ENCODE data around the gene ATR.
"Not testable (repeated sequence)": the region's sequence is repeated elsewhere in the genome, so short reads cannot be mapped to it uniquely, and the experiment has no call there.

The ATR gene

DNA sequence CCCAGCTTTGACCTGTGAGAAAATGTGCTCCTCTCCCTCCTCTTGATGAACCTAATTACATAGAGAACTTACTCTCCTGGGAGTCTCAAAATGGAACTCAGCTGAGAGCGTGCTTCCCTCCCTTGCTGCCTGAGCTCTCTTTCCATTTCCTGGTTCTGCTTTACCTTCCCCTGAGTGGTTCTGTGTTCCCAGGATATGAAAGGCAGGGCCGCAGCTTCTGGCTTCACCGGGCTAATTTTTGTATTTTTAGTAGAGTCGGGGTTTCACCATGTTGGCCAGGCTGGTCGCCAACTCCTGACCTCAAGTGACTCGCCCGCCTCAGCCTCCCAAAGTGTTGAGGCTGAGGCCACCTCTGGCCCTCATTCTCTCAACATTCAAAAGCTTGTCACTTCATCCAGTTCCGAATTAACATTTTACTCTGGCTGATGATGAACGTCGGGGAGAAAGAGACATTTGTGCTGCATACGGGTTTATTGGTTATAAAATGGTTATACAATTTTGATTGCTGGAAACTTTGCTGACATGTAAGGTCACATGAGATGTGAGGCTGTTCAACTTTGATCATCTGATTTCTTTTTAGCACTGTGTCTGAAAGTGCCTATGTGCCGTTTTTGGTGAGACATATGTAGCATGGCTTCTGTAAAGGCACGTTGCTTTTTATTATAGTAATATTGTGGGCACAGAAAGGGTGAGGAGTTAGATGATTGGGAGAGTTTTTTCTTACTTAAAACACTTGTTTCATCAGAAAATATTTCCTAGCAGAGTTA lies 24.3 kb upstream of the ATR start:
- Mint-ChIP-seq H3K36me3 (ENCODE audit: low read depth) (no peaks in the 10 kb centered on the region), H3K27me3 (no peaks in the 10 kb centered on the region), H3K9me3 (no peaks in the 10 kb centered on the region), H3K27ac (no peak overlapping the region), H3K4me1 (ENCODE audit: low read depth) (peaks cover 1% of the 10 kb centered on the region), H3K4me3 (no peak overlapping the region)
- DNase-seq: no peak

DNA sequence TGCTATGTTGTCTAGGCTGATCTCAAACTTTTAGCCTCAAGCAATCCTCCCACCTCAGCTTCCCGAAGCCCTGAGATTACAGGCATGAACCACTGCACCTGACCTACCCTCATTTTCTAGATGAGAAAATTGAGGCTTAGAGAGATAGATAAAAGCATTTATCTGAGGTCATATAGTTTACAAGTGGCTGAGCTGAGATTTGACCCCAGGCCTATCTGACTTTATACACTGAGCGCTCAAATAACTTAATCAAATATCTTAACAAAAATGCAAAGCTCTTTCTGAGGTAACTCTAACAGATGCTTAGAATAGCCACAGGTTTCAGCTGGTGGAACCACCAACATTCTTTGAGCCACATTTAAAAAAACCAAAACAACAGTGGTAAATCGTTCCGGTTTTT lies 23.2 kb upstream of the ATR start:
- Mint-ChIP-seq H3K4me1 (ENCODE audit: low read depth) (peaks cover 10% of the 10 kb centered on the region), H3K4me3 (no peak overlapping the region), H3K9me3 (no peaks in the 10 kb centered on the region), H3K27ac (no peak overlapping the region), H3K36me3 (ENCODE audit: low read depth) (no peaks in the 10 kb centered on the region), H3K27me3 (no peaks in the 10 kb centered on the region)
- DNase-seq: no peak

DNA sequence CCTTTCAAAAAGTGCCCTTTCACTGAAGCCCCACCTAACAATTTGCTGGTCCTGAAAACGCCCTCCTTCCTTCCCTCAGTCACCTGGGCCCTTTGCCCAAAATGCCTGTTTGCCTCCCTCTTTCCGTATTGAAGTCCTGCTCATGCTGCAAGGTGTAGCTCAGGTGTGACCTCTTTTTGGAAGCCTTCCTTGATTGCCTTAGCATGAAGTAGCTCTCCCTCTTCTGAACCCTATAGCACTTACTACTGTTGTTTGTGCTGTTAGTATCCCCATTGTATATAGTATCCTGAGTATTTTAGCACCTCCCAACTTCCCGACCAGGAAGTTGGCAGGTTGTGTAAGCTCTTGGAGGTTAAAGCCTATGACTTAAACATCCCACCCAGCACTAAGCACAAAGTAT lies 19.4 kb upstream of the ATR start:
- peaks cover 19% of the 10 kb centered on the region for H3K4me1 Mint-ChIP-seq (ENCODE audit: low read depth)
- no peak overlapping the region for H3K4me3 Mint-ChIP-seq
- no peaks in the 10 kb centered on the region for H3K27me3 Mint-ChIP-seq
- peaks cover 5% of the 10 kb centered on the region for H3K36me3 Mint-ChIP-seq (ENCODE audit: low read depth)
- DNase-seq: no peak
- no peaks in the 10 kb centered on the region for H3K9me3 Mint-ChIP-seq
- no peak overlapping the region for H3K27ac Mint-ChIP-seq

DNA sequence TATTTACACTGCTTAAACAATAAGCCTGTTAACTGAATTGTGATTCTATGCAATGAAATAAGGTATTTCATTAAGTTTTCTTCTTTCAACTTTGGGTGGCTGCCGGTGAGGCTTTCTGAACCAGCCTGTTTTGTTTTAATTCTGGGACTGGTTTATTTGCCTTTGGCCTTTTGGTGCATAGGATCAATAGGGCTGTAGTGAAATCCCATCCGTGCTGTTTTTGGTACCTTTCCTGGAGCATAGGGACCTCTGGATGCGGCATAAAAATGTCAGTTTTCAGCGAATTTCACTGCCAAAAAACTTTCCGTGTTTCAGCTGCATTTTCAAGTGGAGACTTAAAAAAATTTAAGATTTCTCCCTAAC lies 18.2 kb upstream of the ATR start:
- DNase-seq: no peak
- Mint-ChIP-seq H3K4me1 (ENCODE audit: low read depth) (peaks cover 19% of the 10 kb centered on the region), H3K36me3 (ENCODE audit: low read depth) (peaks cover 5% of the 10 kb centered on the region), H3K4me3 (peak overlapping the region; percentile 86), H3K27ac (peak overlapping the region; percentile 93), H3K27me3 (no peaks in the 10 kb centered on the region), H3K9me3 (no peaks in the 10 kb centered on the region)

DNA sequence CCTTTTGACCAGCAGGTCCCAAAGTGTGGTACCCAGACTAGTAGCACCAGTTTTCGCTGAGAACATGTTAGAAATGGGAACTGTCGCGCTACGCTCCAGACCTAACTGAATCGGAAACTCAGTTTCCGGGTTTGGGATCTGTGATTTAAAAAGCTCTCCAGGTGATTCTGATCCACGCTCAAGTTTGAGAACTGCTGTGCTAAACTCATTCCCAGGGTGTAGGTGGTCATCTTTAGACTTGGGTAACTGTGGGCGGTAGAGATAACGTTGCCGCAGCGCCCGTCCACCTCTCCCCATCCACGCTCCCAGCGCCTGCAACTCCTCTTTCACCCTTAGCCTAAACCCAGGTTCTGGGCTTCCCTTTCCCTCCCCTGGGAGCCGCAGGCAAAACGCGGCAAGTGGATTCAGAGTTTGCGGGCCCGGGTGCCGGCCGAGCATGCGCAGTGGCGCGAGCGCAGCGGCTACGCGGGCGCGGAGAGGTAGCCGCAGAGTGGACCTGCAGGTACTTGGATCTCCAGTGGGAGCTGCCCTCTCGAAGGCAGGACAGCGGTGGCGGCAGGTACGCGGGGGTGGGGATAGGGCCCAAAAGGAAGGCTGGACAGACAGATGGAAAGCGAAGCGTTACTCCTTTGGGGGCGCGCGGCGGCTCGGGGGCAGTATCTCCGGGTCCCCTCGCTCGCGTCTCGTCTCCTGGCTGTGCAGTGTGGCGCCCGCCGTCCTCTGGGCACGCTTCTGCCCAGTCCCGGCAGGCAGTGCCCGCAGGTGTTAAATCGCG lies 17.6 kb upstream of the ATR start, which contains the start of gene PLS1:
TSS of gene PLS1 (plus strand) at position 443 of the 775 bp plus-strand sequence. CDS start 67,845 bp downstream, outside the sequence.
- Mint-ChIP-seq H3K4me1 (ENCODE audit: low read depth) (peaks cover 19% of the 10 kb centered on the region), H3K4me3 (peak within 1 kb of the TSS; percentile 86), H3K27me3 (no peaks in the 10 kb centered on the region), H3K27ac (peak within 1 kb of the TSS; percentile 93), H3K36me3 (ENCODE audit: low read depth) (peaks cover 5% of the 10 kb centered on the region), H3K9me3 (no peaks in the 10 kb centered on the region)
- peak; percentile 97 for DNase-seq

DNA sequence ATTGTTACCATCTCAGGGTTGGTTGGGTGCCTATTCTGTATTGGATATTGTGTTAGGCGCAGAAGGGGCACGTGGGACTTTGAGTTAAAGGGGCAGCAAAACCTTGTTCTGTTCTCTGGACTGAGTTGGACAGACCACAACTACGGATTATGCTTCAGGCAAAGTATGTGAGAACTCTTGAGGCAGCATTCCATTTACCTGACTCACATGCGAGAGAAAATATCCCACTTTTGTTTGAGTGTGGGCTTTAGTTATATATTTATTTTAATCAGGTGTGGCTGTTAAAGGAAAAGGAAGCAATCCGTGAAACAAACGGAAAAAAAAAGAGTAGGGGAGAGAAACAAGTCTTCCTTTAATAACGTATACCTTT lies 17.0 kb upstream of the ATR start:
- Mint-ChIP-seq H3K27me3 (no peaks in the 10 kb centered on the region), H3K36me3 (ENCODE audit: low read depth) (peaks cover 5% of the 10 kb centered on the region), H3K27ac (peak overlapping the region; percentile 93), H3K4me1 (ENCODE audit: low read depth) (peaks cover 19% of the 10 kb centered on the region), H3K9me3 (no peaks in the 10 kb centered on the region), H3K4me3 (peak overlapping the region; percentile 86)
- no peak for DNase-seq

DNA sequence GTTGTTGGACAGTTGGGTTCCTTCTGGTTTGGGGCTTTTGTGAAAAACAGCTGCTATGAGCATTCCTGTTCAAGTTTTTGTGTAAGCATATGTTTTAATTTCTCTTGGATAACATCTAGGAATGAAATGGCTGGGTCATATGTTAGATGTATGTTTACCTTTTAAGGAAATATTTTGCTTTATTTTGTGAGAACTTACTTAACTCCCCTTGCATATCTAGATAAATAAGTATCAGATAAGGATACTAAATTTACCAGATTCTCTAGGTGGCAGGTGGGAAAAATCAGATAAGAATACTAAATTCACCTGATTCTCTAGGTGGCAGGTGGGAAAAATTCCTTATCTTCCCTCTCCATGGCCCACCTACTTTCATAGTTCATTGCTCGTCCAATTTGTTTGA lies 16.6 kb upstream of the ATR start:
- peak overlapping the region; percentile 86 for H3K4me3 Mint-ChIP-seq
- no peak overlapping the region for H3K27ac Mint-ChIP-seq
- peaks cover under 1% of the 10 kb centered on the region for H3K27me3 Mint-ChIP-seq
- H3K4me1 Mint-ChIP-seq (ENCODE audit: low read depth): peaks cover 19% of the 10 kb centered on the region
- no peaks in the 10 kb centered on the region for H3K9me3 Mint-ChIP-seq
- no peak for DNase-seq
- H3K36me3 Mint-ChIP-seq (ENCODE audit: low read depth): peaks cover 5% of the 10 kb centered on the region

DNA sequence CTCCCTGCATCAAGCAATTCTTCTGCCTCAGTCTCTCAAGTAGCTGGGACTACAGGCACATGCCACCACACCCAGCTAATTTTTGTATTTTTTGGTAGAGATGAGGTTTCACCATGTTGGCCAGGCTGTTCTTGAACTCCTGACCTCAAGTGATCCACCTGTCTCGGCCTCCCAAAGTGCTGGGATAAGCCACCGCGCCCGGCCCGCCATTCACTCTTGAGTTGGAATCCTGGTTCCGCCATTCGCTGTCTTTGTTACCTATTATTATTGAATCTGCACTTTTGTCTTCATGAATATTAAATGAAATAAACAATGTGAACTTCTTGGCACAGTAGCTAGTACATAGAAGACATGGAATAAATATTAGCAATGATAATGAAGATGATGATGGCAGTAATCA lies 13.7 kb upstream of the ATR start:
- H3K4me3 Mint-ChIP-seq; H3K27ac Mint-ChIP-seq; DNase-seq; H3K27me3 Mint-ChIP-seq; H3K36me3 Mint-ChIP-seq (ENCODE audit: low read depth); H3K9me3 Mint-ChIP-seq: not testable (repeated sequence)
- peaks cover 15% of the 10 kb centered on the region for H3K4me1 Mint-ChIP-seq (ENCODE audit: low read depth)

DNA sequence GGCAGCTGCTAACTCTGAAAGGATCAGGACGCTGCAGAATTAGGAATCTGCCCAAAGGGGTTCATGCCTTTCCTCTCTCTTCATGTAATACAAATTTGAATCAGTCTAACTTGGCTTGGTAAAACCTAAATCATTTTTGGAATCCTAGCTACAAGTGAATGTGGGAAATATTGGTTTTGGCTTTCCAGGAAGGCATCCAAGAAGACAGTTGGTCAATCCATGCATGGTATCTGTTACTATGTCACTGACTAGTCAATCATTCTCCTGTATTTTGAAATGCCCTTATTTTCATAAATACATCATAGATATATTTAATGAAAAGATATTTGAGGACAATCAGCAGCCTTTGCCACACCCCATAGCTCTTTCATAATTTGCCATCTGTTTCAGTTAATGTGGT lies 10.2 kb upstream of the ATR start:
- no peaks in the 10 kb centered on the region for H3K36me3 Mint-ChIP-seq (ENCODE audit: low read depth)
- H3K27me3 Mint-ChIP-seq: peaks cover 12% of the 10 kb centered on the region
- H3K9me3 Mint-ChIP-seq: no peaks in the 10 kb centered on the region
- no peak overlapping the region for H3K4me3 Mint-ChIP-seq
- DNase-seq: no peak
- H3K27ac Mint-ChIP-seq: no peak overlapping the region
- H3K4me1 Mint-ChIP-seq (ENCODE audit: low read depth): no peaks in the 10 kb centered on the region

DNA sequence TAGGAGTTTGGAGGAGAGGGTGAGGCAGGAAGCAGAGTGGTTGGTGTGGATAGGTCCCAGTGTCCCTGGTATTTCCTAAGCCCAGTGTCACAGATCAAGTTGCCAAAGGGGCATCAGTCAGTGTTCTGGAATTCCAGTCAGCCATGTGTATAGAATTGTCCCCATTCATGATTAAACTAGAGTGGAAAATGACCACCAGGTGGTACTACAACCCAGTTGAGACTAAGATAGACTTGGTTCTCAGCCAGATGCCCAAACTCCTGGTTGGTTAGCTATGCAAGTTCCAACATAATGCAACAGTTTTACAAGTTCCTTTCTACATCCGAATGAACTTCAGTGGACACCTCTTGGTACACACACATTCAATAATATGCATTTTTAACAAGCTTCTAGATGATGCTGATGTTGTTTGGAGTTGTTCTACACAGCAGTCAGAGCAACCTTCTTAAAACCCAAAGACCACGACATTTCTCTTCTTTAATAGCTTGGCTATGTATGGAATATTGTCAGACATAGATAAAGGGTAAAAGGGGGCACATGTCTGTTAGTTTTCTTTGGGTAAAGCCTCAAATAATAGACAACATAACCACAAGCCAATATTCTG lies 8.4 kb upstream of the ATR start:
- no peak for DNase-seq
- H3K27ac Mint-ChIP-seq: no peak overlapping the region
- peaks cover 12% of the 10 kb centered on the region for H3K27me3 Mint-ChIP-seq
- no peaks in the 10 kb centered on the region for H3K36me3 Mint-ChIP-seq (ENCODE audit: low read depth)
- H3K9me3 Mint-ChIP-seq: no peaks in the 10 kb centered on the region
- H3K4me1 Mint-ChIP-seq (ENCODE audit: low read depth): no peaks in the 10 kb centered on the region
- H3K4me3 Mint-ChIP-seq: no peak overlapping the region

DNA sequence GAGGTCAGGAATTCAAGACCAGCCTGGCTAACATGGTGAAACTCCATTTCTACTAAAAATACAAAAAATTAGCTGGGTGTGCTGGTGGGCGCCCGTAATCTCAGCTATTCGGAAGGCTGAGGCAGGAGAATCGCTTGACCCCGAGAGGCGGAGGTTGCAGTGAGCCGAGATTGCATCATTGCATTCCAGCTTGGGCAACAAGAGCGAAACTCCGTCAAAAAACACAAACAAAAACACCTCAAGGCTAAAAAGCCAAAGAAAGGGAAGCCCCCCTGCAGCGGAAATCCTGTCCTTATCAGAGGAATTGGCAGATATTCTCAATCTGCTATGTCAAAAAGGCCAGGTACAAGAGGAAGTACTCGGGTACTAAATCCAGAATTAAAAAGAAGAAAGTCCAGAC lies 2.5 kb upstream of the ATR start:
- H3K9me3 Mint-ChIP-seq, DNase-seq, H3K27ac Mint-ChIP-seq, H3K27me3 Mint-ChIP-seq, H3K4me3 Mint-ChIP-seq: not testable (repeated sequence)
- peaks cover 23% of the 10 kb centered on the region for H3K36me3 Mint-ChIP-seq (ENCODE audit: low read depth)
- H3K4me1 Mint-ChIP-seq (ENCODE audit: low read depth): peaks cover 29% of the 10 kb centered on the region

DNA sequence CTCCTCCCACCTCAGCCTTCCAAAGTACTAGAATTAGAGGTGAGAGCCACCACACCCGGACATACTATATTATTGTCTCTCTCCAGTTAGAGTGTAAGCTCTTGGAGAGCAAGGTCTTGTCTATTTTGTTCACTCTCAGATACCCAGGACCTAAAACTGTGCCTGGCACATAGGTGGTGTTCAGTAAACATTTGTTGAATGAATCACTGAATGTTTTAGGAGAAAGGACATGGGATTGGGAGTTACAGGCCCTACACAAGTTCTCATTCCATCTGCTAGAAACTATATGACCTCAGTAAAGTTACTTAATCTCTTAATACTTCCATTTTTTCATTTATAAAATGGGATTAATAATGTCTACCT lies 1.5 kb upstream of the ATR start:
- peak overlapping the region; percentile 99 for H3K4me3 Mint-ChIP-seq
- H3K27me3 Mint-ChIP-seq: no peaks in the 10 kb centered on the region
- peaks cover 39% of the 10 kb centered on the region for H3K4me1 Mint-ChIP-seq (ENCODE audit: low read depth)
- no peak for DNase-seq
- no peaks in the 10 kb centered on the region for H3K9me3 Mint-ChIP-seq
- H3K27ac Mint-ChIP-seq: peak overlapping the region; percentile 99
- peaks cover 34% of the 10 kb centered on the region for H3K36me3 Mint-ChIP-seq (ENCODE audit: low read depth)

DNA sequence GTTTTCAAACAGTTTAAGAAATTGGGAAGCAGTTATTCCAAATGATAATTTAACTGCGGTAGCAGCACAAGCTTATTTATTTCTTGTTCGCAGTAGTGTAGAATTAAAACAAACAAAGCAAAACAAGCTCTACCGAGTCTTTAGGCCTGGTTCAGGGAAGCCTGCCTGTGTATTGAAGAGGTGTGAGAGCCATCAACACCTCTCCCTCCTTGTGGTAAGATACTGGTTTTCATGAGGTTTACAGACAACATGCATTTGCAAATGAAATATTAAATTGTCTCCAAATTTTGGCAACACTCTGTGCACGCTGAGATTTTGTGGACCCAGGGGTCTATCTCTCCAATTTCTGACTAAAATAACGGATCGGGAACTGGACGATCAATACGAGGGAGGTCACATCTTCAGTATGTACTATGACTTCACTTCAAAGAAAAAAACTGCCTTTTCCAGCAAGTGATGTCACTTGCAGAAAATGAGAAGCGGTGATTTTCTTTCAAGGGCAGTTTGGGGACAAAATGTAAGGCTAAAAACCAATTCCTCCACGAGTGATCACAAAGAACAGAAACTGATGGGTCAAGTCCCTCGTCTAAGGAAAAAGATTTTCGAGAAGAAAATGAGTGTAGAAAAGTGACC lies 721 bp downstream of the ATR start:
- H3K9me3 Mint-ChIP-seq: no peaks in the 10 kb centered on the region
- peaks cover 50% of the 10 kb centered on the region for H3K36me3 Mint-ChIP-seq (ENCODE audit: low read depth)
- no peaks in the 10 kb centered on the region for H3K27me3 Mint-ChIP-seq
- no peak for DNase-seq
- peak overlapping the region; percentile 99 for H3K27ac Mint-ChIP-seq
- H3K4me3 Mint-ChIP-seq: peak overlapping the region; percentile 99
- peaks cover 50% of the 10 kb centered on the region for H3K4me1 Mint-ChIP-seq (ENCODE audit: low read depth)

DNA sequence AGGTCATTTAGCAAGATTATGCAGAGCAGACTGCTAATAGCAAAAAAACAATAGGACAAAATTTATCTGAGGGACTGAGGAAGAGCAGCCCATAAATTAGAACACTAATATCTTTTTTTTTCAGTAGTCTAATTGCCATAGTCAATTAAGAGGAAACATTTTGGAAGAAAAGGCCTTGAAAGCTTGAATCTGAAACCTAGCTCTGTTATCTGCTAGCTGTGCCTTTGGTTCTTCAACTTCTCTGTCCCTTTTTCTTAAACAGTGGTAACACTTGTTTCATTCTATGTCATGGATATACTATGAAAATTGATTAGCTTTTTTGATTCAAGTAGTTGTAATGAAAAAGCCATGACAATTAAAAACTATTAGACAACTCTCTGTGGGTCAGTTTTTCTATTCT lies 1.7 kb downstream of the ATR start:
- no peaks in the 10 kb centered on the region for H3K9me3 Mint-ChIP-seq
- H3K4me1 Mint-ChIP-seq (ENCODE audit: low read depth): peaks cover 50% of the 10 kb centered on the region
- H3K36me3 Mint-ChIP-seq (ENCODE audit: low read depth): peaks cover 53% of the 10 kb centered on the region
- H3K27me3 Mint-ChIP-seq: no peaks in the 10 kb centered on the region
- H3K27ac Mint-ChIP-seq: peak overlapping the region; percentile 99
- peak overlapping the region; percentile 99 for H3K4me3 Mint-ChIP-seq
- DNase-seq: no peak

DNA sequence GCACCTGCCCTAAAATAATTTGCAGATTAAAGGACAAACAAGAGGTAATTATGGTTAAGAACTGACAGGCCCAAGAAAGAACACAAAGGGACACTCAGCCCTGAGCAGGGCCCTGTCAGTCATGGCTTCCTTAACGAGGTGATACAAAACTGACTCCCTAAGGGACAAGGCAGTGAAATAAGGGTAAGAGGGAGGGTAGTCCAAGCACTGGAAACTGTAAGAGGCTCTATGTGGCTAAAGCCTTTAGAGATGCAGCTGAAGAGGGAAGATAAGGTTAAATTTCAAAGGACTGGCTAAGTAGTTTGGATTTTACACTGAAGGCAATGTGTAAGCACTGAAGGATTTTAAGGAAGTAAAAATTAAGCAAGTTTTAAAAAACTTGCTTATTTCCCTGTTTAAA lies 3.9 kb downstream of the ATR start:
- Mint-ChIP-seq H3K27ac (no peak overlapping the region), H3K27me3 (no peaks in the 10 kb centered on the region), H3K4me1 (ENCODE audit: low read depth) (peaks cover 51% of the 10 kb centered on the region), H3K9me3 (no peaks in the 10 kb centered on the region), H3K36me3 (ENCODE audit: low read depth) (peaks cover 65% of the 10 kb centered on the region), H3K4me3 (no peak overlapping the region)
- DNase-seq: no peak

Data from activated T-cell treated with anti-CD3 and anti-CD28 coated beads, Interleukin-2, amount 50 U/mL, for 24 hours (primary cell).